Urinary bladder (tissue), 4 donors: ENCODE measurements around the gene NAT14. TPM values are rescaled to one million over a fixed set of nuclear protein-coding genes. Genes with fewer than 3 reads are reported as not detected.
"Not testable (repeated sequence)": the region's sequence is repeated elsewhere in the genome, so short reads cannot be mapped to it uniquely, and the experiment has no call there.

ENCODE experiments used
- DNase-seq: peaks from one replicate; pipeline ENCODE4 v3.0.0-alpha.2; 2015; ENCODE audit errors: extremely low spot score
- H3K27ac ChIP-seq: one replicate; pipeline ENCODE4 v1.5.1; 2013; ENCODE audit warnings: low read depth, mild to moderate bottlenecking, moderate library complexity
- H3K36me3 ChIP-seq: one replicate; pipeline ENCODE4 v1.6.1; 2013; ENCODE audit warnings: mild to moderate bottlenecking, moderate library complexity; ENCODE audit not compliant: insufficient read depth
- H3K4me1 ChIP-seq: one replicate; pipeline ENCODE4 v1.6.1; 2013; ENCODE audit warnings: mild to moderate bottlenecking, moderate library complexity; ENCODE audit not compliant: insufficient read depth
- H3K4me3 ChIP-seq: one replicate; pipeline ENCODE4 v1.5.1; 2013; ENCODE audit warnings: low read depth, low read length
- WGBS: extraction: QIAGEN DNeasy Blood & Tissue Kit; methylation state at CpG from one replicate; pipeline ENCODE4 v1.1.7; 2013; 5-methylcytosine and 5-hydroxymethylcytosine counted together
- polyA plus RNA-seq: library from polyadenylated mRNA; stranded (reverse); fragments of 200-250 nt; gene quantifications from one replicate; pipeline ENCODE4 v1.2.3, GENCODE V29; 2013
- total RNA-seq: library from RNA; depleted of rRNA; stranded (reverse); fragments of >200 nt; gene quantifications from one replicate; pipeline ENCODE4 v1.2.3, GENCODE V29; 2014
- donor health status: healthy with polysubstance abuse.
- donor health status: healthy.

Gene NAT14
- total and polyA plus RNA-seq, 2 donors, result 7.1 to 27.0 TPM

DNA sequence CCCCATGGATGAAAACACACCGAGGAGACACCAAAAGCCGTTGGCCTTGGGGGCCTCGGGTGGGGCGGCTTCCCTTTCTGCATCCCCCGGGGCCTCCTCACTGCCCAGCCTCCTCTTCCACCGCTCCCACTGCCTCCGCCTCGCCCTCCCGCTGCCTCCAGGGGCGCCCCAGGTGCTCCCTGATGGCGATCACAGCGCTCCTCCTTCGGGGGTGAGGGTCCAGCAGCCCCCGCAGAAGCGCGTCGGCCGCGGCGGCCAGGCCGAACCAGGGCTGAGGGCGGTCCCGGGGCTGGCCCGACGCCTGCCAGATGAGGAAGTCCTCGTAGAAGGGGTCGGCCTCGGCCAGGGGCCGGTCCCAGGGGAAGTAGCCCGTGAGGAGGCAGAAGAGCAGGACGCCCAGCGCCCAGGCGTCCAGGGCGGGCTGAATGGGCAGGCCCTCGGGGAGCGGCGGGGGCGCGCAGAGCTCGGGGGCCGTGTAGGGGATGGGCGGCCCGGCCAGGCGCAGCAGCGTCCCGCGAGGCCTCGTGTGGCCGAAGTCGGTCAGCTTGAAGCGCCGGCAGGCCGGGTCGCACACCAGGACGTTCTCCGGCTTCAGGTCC, 44.7 kb downstream of the NAT14 start:
- no peaks in the 10 kb centered on the region for H3K36me3 ChIP-seq
- DNase-seq, result no peak
- no peak overlapping the region for H3K4me3 ChIP-seq
- 91% methylated on average over 56 of the region's 56 CpGs for WGBS
- H3K4me1 ChIP-seq, result no peaks in the 10 kb centered on the region
- no peak overlapping the region for H3K27ac ChIP-seq

GRCh38 chr19:55530996-55531395, 46.0 kb downstream of the NAT14 start:
- no peak overlapping the region for H3K27ac ChIP-seq
- DNase-seq, result no peak
- WGBS, result 92% methylated on average over 26 of the region's 26 CpGs
- no peaks in the 10 kb centered on the region for H3K36me3 ChIP-seq
- H3K4me1 ChIP-seq, result no peaks in the 10 kb centered on the region
- no peak overlapping the region for H3K4me3 ChIP-seq

- not testable (repeated sequence) for DNase-seq, H3K36me3 ChIP-seq, H3K4me1 ChIP-seq, H3K4me3 ChIP-seq, H3K27ac ChIP-seq
- WGBS, result 89% methylated on average over 7 of the region's 7 CpGs
Measured at GRCh38 chr19:55534280-55534679, 49.3 kb downstream of the NAT14 start.

GRCh38 chr19:55535173-55535964, 50.4 kb downstream of the NAT14 start:
- Histone ChIP-seq H3K4me1 (no peaks in the 10 kb centered on the region), H3K4me3 (no peak overlapping the region), H3K36me3 (no peaks in the 10 kb centered on the region), H3K27ac (no peak overlapping the region)
- no peak for DNase-seq
- WGBS, result 78% methylated on average over 12 of the region's 12 CpGs

DNA sequence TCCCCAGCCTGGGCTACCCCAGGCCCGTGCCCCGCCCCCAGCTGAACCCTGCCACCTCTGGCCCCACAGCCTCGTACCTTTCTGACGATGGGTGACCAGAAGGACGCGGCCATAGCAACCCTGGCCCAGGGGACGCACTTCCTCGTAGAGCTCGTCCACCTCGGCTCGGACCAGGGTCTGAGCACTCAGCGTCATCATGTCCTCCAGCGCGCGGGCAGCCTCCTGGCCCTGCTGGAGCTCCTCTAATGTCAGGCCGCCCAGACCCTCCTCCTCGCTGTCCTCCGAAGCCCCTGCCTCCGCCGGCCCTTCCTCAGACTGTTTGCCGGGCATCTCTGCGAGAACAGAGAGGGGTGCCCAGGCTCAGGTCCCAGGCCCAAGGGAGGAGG, 51.0 kb downstream of the NAT14 start:
- 86% methylated on average over 22 of the region's 22 CpGs for WGBS
- no peak overlapping the region for H3K27ac ChIP-seq
- DNase-seq, result no peak
- no peaks in the 10 kb centered on the region for H3K36me3 ChIP-seq
- H3K4me1 ChIP-seq, result no peaks in the 10 kb centered on the region
- H3K4me3 ChIP-seq, result no peak overlapping the region

DNA sequence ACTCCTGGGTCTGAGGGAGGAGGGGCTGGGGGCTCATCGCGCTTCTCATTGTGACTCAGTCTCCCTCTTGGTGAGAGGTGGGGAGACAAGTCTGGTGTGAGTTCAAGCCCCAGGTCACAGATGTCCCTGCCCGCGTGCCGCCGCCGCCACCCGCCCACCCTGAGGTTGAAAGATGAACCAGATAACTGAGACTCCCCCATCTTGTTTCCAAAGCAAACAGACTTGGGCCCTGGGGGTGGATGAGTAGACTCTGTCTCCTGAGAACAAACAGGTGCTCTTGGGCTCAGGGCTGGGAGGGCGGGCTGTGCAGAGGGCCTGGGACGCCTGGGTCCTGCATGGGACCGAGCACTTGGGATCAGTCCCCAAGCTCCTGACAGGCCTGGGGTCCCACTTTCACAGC, 51.4 kb downstream of the NAT14 start:
- Histone ChIP-seq H3K27ac (no peak overlapping the region), H3K4me1 (no peaks in the 10 kb centered on the region), H3K36me3 (no peaks in the 10 kb centered on the region), H3K4me3 (no peak overlapping the region)
- WGBS, result 89% methylated on average over 11 of the region's 11 CpGs
- DNase-seq, result no peak

Other genes with a start within 250 kb of the NAT14 start
- gene PPP6R1, start 226.2 kb upstream of the NAT14 start, total RNA-seq, result 14.5 TPM
- gene PPP6R1, start 226.2 kb upstream of the NAT14 start, polyA plus RNA-seq, result 43.1 TPM
- gene HSPBP1, start 205.1 kb upstream of the NAT14 start, total RNA-seq, result 6.5 TPM
- gene HSPBP1, start 205.1 kb upstream of the NAT14 start, polyA plus RNA-seq, result 56.3 TPM
- gene BRSK1, start 201.2 kb upstream of the NAT14 start, total RNA-seq, result 9.7 TPM
- 8.8 TPM for gene BRSK1, start 201.2 kb upstream of the NAT14 start, polyA plus RNA-seq
- gene TMEM150B, start 159.8 kb upstream of the NAT14 start, total RNA-seq, result 0.48 TPM
- gene TMEM150B, start 159.8 kb upstream of the NAT14 start, polyA plus RNA-seq, result 1.7 TPM
- 9.3 TPM for gene KMT5C, start 145.3 kb upstream of the NAT14 start, total RNA-seq
- gene KMT5C, start 145.3 kb upstream of the NAT14 start, polyA plus RNA-seq, result 10.2 TPM
- gene COX6B2, start 130.5 kb upstream of the NAT14 start, total RNA-seq, result not detected
- gene COX6B2, start 130.5 kb upstream of the NAT14 start, polyA plus RNA-seq, result 0.39 TPM
- gene GARIN5B, start 121.9 kb upstream of the NAT14 start, total RNA-seq, result not detected
- not detected for gene GARIN5B, start 121.9 kb upstream of the NAT14 start, polyA plus RNA-seq
- 0.42 TPM for gene IL11, start 114.7 kb upstream of the NAT14 start, total RNA-seq
- gene IL11, start 114.7 kb upstream of the NAT14 start, polyA plus RNA-seq, result 0.53 TPM
- gene TMEM190, start 108.4 kb upstream of the NAT14 start, total RNA-seq, result not detected
- not detected for gene TMEM190, start 108.4 kb upstream of the NAT14 start, polyA plus RNA-seq
- not detected for gene TMEM238, start 100.9 kb upstream of the NAT14 start, total RNA-seq
- 0.43 TPM for gene TMEM238, start 100.9 kb upstream of the NAT14 start, polyA plus RNA-seq
- gene RPL28, start 99.3 kb upstream of the NAT14 start, total RNA-seq, result 141 TPM
- 1,449 TPM for gene RPL28, start 99.3 kb upstream of the NAT14 start, polyA plus RNA-seq
- 29.9 TPM for gene UBE2S, start 77.4 kb upstream of the NAT14 start, total RNA-seq
- 17.5 TPM for gene UBE2S, start 77.4 kb upstream of the NAT14 start, polyA plus RNA-seq
- 0.16 TPM for gene SHISA7, start 41.9 kb upstream of the NAT14 start, total RNA-seq
- gene SHISA7, start 41.9 kb upstream of the NAT14 start, polyA plus RNA-seq, result 0.05 TPM
- gene ISOC2, start 23.5 kb upstream of the NAT14 start, total RNA-seq, result 35.1 TPM
- gene ISOC2, start 23.5 kb upstream of the NAT14 start, polyA plus RNA-seq, result 94.1 TPM
- not detected for gene C19orf85, start 20.4 kb upstream of the NAT14 start, total RNA-seq
- gene C19orf85, start 20.4 kb upstream of the NAT14 start, polyA plus RNA-seq, result 0.51 TPM
- 0.79 TPM for gene ZNF628, start 8.6 kb upstream of the NAT14 start, total RNA-seq
- 11.9 TPM for gene ZNF628, start 8.6 kb upstream of the NAT14 start, polyA plus RNA-seq
- gene SSC5D, start 3.2 kb downstream of the NAT14 start, total RNA-seq, result 24.4 TPM
- 24.4 TPM for gene SSC5D, start 3.2 kb downstream of the NAT14 start, polyA plus RNA-seq
- gene SBK2, start 51.9 kb downstream of the NAT14 start, total RNA-seq, result not detected
- gene SBK2, start 51.9 kb downstream of the NAT14 start, polyA plus RNA-seq, result not detected
- gene SBK3, start 60.4 kb downstream of the NAT14 start, total RNA-seq, result not detected
- gene SBK3, start 60.4 kb downstream of the NAT14 start, polyA plus RNA-seq, result 0.72 TPM
- gene ZNF579, start 95.7 kb downstream of the NAT14 start, total RNA-seq, result 1.6 TPM
- gene ZNF579, start 95.7 kb downstream of the NAT14 start, polyA plus RNA-seq, result 10.8 TPM
- 2.3 TPM for gene FIZ1, start 114.3 kb downstream of the NAT14 start, total RNA-seq
- gene FIZ1, start 114.3 kb downstream of the NAT14 start, polyA plus RNA-seq, result 11.1 TPM
- 5.7 TPM for gene ZNF524, start 115.1 kb downstream of the NAT14 start, total RNA-seq
- gene ZNF524, start 115.1 kb downstream of the NAT14 start, polyA plus RNA-seq, result 30.9 TPM
- gene ZNF865, start 120.5 kb downstream of the NAT14 start, total RNA-seq, result 2.1 TPM
- 13.7 TPM for gene ZNF865, start 120.5 kb downstream of the NAT14 start, polyA plus RNA-seq
- gene ZNF784, start 139.4 kb downstream of the NAT14 start, total RNA-seq, result 4.7 TPM
- gene ZNF784, start 139.4 kb downstream of the NAT14 start, polyA plus RNA-seq, result 9.7 TPM
- gene ZNF580, start 155.8 kb downstream of the NAT14 start, total RNA-seq, result 4.1 TPM
- gene ZNF580, start 155.8 kb downstream of the NAT14 start, polyA plus RNA-seq, result 49.0 TPM
- gene ZNF581, start 158.5 kb downstream of the NAT14 start, total RNA-seq, result 6.5 TPM
- gene ZNF581, start 158.5 kb downstream of the NAT14 start, polyA plus RNA-seq, result 21.8 TPM
- gene CCDC106, start 163.0 kb downstream of the NAT14 start, total RNA-seq, result 4.1 TPM
- gene CCDC106, start 163.0 kb downstream of the NAT14 start, polyA plus RNA-seq, result 17.7 TPM
- gene U2AF2, start 169.8 kb downstream of the NAT14 start, total RNA-seq, result 44.6 TPM
- gene U2AF2, start 169.8 kb downstream of the NAT14 start, polyA plus RNA-seq, result 129 TPM
- 23.4 TPM for gene EPN1, start 190.0 kb downstream of the NAT14 start, total RNA-seq
- gene EPN1, start 190.0 kb downstream of the NAT14 start, polyA plus RNA-seq, result 106 TPM